Retinal pigment epithelial cell (primary cell): ENCODE results near the gene ZNF827.

Experiments used
- DNase-seq: peaks from one replicate; pipeline ENCODE4 v3.0.0-alpha.2; 2010; ENCODE audit warnings: low read depth
- H3K4me3 ChIP-seq: 2 replicates; pipeline ENCODE4 v1.5.1; 2011; ENCODE audit warnings: mild to moderate bottlenecking, low read length, control low read depth, moderate library complexity
- TF ChIP-seq, protein P1 (sequence below): conservative IDR thresholded peaks from 2 replicates; pipeline ENCODE4 v1.5.1; 2011; ENCODE audit warnings: low read depth, low read length, control low read depth, inconsistent platforms

ZNF827 gene

DNA sequence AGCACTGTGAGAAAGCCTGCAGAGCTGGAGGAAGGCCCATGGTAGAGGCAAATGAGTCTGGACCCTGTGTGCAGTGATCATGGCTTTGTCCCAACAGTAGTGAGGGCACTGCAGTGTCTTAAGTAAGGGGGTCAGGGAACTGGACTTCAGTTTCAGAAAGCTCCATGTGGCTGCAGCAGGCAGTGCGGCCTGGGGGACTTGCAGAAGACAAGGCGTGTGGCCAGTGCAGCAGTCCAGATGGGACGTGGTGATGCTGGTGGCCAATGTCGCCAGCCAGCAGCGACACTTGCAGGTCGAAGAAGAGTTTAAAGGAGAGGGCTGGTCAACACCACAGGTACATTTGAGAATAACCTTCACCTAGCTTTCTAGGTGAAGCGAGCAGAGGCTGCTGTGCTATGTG is 113.4 kb downstream of the ZNF827 start:
- H3K4me3 ChIP-seq = no peak overlapping the region
- DNase-seq = no peak
- TF ChIP-seq, protein P1, sequence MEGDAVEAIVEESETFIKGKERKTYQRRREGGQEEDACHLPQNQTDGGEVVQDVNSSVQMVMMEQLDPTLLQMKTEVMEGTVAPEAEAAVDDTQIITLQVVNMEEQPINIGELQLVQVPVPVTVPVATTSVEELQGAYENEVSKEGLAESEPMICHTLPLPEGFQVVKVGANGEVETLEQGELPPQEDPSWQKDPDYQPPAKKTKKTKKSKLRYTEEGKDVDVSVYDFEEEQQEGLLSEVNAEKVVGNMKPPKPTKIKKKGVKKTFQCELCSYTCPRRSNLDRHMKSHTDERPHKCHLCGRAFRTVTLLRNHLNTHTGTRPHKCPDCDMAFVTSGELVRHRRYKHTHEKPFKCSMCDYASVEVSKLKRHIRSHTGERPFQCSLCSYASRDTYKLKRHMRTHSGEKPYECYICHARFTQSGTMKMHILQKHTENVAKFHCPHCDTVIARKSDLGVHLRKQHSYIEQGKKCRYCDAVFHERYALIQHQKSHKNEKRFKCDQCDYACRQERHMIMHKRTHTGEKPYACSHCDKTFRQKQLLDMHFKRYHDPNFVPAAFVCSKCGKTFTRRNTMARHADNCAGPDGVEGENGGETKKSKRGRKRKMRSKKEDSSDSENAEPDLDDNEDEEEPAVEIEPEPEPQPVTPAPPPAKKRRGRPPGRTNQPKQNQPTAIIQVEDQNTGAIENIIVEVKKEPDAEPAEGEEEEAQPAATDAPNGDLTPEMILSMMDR = no peak

- no peak for DNase-seq
- TF ChIP-seq, protein P1 = no peak
- H3K4me3 ChIP-seq = no peak overlapping the region
Observed at GRCh38 chr4:145824463-145824862, 114.2 kb downstream of the ZNF827 start.

DNA sequence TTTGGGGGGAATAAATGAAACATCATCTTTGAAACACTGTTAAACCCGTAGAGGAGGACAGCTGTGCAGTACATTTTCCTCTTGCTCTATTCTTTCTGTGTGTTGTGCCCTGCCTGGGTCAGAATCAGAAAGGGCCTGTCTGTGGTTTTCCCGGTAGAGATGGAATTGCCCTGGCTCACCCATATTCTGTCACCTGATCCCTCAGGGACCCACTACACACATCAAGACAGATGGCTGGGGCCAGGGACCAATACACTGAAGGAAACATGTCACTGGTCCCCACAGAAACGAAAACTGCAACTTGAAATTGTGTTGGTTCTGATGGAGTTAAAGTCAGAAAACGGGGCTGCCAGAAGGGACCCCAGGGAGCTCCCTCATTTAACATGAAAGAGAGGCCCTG is 114.9 kb downstream of the ZNF827 start:
- TF ChIP-seq, protein P1 = no peak
- H3K4me3 ChIP-seq = no peak overlapping the region
- DNase-seq = no peak

GRCh38 chr4:145822581-145822980 is 116.0 kb downstream of the ZNF827 start:
- TF ChIP-seq, protein P1 = no peak
- no peak overlapping the region for H3K4me3 ChIP-seq
- DNase-seq = no peak

GRCh38 chr4:145822181-145822580 is 116.4 kb downstream of the ZNF827 start:
- no peak for DNase-seq
- H3K4me3 ChIP-seq = no peak overlapping the region
- TF ChIP-seq, protein P1 = no peak

DNA sequence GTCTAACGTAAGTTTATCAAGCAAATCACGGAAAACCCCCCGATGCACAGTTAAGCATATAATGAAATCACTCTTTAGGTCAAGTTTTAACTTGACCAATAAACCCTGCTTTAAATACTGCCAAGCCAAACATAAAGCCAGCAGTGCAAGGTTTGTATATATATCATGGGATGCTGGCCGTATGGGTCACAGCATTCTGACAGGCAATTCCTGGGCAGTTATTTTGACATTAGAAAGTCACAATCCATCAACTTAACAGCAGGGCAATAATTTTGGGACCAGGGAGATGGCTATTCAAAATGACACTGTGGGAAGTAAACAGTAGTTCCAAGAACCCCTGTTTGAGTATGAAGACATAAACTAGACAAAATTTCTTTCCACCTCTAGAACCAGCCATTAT is 116.9 kb downstream of the ZNF827 start:
- TF ChIP-seq, protein P1 = no peak
- DNase-seq = no peak
- H3K4me3 ChIP-seq = no peak overlapping the region

DNA sequence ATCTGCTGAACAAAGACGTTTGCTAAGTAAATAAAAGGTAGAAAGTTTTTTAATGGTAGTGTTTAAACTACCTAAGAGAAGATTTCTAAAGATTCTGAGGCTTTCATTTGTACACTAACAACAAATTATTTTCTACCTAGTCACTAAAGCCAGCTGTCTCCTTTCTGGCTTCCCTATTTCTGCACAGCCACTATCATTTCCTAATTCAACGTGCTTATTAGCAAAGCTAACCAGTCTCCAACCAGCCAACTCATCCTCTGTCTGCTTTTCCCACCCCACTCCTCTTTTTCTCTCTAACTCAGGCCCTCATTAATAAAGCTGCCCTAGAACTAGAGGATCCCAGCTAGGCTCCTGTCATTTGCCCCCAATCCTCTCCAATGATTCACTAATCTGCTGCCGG is 118.2 kb downstream of the ZNF827 start:
- TF ChIP-seq, protein P1 = no peak
- no peak overlapping the region for H3K4me3 ChIP-seq
- no peak for DNase-seq
